Coronary artery (tissue), 2 donors: ENCODE results near the gene MTX3.
A peak's percentile ranks its signal among the peaks of the same experiment; 100 is the strongest.

ENCODE experiments used
- DNase-seq: peaks from one replicate; pipeline ENCODE4 v3.0.0-alpha.2; 2017; ENCODE audit warnings: low spot score
- H3K27ac ChIP-seq, 2 donors: fragments of 200-600 bp; sonication (generic); one replicate each; pipeline ENCODE4 v1.5.1; 2016 to 2019
- H3K4me3 ChIP-seq: fragments of 200-600 bp; sonication (generic); 2 replicates; pipeline ENCODE4 v1.5.1; 2016; ENCODE audit warnings: mild to moderate bottlenecking, moderate library complexity
- TF ChIP-seq, protein P1 (sequence below): fragments of 200-600 bp; sonication (generic); IDR thresholded peaks from one replicate; pipeline ENCODE4 v1.5.1; 2019; ENCODE audit warnings: antibody characterized with exemption

Gene MTX3, protein sequence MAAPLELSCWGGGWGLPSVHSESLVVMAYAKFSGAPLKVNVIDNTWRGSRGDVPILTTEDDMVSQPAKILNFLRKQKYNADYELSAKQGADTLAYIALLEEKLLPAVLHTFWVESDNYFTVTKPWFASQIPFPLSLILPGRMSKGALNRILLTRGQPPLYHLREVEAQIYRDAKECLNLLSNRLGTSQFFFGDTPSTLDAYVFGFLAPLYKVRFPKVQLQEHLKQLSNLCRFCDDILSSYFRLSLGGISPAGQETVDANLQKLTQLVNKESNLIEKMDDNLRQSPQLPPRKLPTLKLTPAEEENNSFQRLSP

DNA sequence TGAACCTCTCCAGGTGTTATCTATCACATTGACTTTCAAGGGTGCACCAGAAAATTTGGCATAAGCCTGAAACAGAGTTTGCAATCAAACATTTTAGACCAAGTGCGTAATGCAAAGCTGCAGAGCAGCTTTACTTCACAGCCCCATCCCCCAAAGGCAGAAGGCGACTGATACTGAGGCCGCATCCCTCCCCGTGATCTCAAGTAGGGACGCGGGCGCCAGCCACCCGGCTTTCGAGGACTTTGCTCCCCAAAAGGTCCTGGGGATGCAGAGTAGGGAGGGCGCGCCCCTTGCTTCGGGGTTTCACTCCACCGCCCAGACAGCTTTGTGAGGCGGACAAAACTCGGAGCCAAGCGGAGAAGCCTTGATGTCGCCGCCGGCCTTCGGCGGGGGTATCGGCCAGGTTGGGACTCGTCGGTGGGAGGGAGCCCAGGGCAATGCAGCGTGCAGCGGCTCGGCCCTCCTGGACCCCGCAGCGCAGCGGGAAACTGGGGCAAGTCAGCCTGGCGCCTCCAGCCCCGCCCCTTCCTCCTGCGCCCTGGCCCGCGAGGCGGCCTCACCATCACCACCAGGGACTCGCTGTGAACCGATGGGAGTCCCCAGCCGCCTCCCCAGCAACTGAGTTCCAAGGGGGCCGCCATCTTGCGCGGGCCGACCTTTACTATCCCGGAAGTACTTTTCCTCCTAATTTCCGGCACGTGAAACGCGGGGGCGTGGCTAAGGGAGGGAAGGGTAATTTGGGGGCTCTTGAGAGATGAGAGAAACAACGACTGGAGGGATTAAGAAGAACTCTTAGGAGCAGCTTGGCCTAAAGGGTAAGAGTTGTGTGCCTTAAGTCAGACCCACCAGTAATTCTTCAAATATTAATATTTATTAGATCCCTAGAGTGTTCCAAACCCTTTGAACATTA, at the start of gene MTX3:
Gene MTX3, minus strand, starts transcription at position 665 of the 910 bp plus-strand sequence. Its CDS starts 24 bp downstream, at position 641.
- Histone ChIP-seq H3K27ac (peak within 1 kb of the TSS; percentile 68 to 83), H3K4me3 (peak within 1 kb of the TSS; percentile 90)
- TF ChIP-seq, protein P1, sequence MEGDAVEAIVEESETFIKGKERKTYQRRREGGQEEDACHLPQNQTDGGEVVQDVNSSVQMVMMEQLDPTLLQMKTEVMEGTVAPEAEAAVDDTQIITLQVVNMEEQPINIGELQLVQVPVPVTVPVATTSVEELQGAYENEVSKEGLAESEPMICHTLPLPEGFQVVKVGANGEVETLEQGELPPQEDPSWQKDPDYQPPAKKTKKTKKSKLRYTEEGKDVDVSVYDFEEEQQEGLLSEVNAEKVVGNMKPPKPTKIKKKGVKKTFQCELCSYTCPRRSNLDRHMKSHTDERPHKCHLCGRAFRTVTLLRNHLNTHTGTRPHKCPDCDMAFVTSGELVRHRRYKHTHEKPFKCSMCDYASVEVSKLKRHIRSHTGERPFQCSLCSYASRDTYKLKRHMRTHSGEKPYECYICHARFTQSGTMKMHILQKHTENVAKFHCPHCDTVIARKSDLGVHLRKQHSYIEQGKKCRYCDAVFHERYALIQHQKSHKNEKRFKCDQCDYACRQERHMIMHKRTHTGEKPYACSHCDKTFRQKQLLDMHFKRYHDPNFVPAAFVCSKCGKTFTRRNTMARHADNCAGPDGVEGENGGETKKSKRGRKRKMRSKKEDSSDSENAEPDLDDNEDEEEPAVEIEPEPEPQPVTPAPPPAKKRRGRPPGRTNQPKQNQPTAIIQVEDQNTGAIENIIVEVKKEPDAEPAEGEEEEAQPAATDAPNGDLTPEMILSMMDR = no peak
- peak; percentile 82 for DNase-seq

DNA sequence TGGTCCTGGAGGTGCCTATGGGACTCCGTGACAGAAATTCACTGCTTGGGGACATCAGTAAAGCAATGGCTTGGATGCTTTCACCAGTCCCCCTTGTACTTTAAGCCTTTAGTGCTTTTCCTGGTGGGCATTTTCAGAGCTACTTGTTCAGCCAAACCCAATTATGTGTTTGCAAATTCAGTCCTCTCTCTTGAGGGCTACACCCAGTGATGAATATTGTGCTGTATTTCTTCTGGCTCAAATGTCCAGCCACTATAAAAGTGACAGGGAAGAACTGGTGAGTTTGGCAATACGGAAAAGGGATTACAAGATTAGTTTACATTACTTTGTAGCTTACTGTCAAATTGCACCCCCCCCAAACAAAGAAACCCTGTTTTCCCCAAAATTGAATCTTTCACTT, 48.6 kb upstream of the MTX3 start:
- Histone ChIP-seq H3K4me3 (no peak overlapping the region), H3K27ac (no peak overlapping the region)
- DNase-seq = no peak
- TF ChIP-seq, protein P1 = no peak

DNA sequence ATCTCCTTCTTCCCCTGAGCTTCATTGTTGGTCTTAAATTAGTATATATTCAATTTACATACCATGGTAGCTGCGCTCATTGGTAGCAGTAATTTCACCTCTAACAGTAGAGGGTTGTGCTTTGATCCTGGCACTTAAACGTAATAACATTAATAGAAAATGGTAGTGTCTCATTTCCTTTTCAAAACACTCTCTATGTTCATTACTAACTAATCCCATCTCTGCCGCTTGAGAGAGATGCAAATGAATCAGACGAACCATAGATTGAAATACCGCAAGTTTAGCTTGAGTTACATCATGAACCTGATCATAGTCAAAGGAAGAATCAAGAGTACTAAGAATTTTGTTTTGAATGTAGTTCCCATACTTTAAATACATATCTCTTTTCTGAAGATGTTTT, 46.3 kb upstream of the MTX3 start:
- no peak for DNase-seq
- TF ChIP-seq, protein P1 = no peak
- Histone ChIP-seq H3K4me3 (no peak overlapping the region), H3K27ac (no peak overlapping the region)

DNA sequence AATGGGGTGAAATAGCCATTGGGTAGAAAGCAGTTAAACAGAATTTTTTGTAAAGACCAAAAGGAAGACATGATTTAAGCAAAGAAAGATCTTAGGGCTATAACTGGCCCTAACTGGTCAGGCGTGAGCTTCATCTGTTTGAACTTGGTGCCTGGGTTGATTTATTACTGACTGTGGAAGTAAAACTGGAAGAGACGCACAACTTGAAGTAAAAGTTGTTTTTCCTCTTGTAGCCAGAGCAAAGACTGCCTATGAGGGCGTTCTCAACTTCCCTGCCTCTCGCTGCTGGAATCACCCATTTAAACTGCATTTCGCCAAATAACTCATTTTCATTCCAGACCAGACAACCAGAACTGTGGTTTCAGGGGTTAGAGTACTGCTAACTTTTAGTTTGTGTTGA, 45.6 kb upstream of the MTX3 start:
- Histone ChIP-seq H3K27ac (no peak overlapping the region), H3K4me3 (no peak overlapping the region)
- TF ChIP-seq, protein P1 = no peak
- DNase-seq = no peak

DNA sequence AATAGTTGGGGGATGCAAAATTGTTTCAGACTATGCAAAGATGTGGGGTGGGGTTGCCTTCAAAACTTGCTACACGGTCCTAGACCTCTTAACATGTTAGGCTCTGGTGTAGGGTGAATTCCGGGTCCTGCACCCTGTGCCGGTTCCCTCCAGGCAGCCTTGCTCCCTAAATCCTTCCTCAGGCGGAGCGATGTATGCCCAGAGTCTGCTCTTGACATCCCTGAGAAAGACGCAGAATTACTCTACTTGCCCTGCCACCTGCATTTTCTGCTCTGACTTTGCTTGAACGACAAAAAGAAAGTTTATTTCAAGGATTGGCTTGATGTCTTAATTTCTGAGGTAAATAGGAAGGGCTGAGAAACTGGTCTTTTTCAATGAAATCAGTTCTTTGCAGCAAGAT, 44.8 kb upstream of the MTX3 start:
- TF ChIP-seq, protein P1 = no peak
- H3K27ac ChIP-seq = no peak overlapping the region
- H3K4me3 ChIP-seq = peak overlapping the region; percentile 61

DNA sequence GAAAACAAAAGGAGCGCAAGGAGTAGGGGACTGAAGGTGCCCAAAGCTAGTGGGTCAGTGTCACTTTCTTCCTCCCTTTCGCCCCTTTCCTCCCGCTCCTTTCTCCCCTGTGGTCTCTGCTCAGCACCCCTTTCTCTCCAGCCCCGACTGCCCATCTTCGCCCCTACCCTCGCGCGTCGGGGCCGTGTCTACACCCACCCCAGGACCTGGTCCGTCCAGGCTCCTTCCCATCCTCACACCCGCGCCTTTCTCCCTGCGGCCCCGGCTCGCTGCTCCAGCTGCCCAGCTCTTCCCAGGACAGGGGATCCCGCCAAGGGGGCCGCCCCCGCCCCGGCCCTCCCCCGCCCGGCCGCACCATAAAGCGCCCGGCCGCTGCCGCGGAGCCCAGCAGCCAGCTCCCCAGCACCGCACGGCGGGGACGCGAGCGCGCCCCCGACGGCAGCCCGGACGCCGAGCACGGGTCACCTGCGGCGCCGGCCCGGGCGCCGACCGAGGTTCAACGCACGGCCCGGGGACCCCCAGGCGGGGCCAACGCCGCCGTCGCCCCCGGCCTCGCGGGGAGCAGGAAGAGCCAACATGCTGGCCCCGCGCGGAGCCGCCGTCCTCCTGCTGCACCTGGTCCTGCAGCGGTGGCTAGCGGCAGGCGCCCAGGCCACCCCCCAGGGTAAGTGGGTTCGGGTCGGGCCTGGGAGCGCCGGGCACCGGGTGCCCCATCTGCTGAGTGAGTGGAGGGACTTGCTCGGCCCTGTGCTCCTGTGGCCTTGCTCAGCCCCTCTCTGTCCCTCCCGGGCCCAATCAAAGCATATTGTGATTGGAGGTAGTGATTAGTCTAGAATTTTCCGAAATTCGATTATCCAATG, 44.1 kb upstream of the MTX3 start, which contains the start of gene THBS4:
Gene THBS4, plus strand, starts transcription at position 387 of the 860 bp plus-strand sequence. Its CDS starts 190 bp downstream, at position 577.
- Histone ChIP-seq H3K4me3 (peak within 1 kb of the TSS; percentile 61), H3K27ac (no peak within 1 kb of the TSS)
- DNase-seq = no peak
- TF ChIP-seq, protein P1 = no peak

More for the DNA sequence above, 44.8 kb upstream of the MTX3 start:
- DNase-seq = no peak
